AML-193 (cell line): Measurements from ENCODE around the gene SUGCT.
A peak's percentile ranks its signal among the peaks of the same experiment; 100 is the strongest.
"Not testable (repeated sequence)": the region's sequence is repeated elsewhere in the genome, so short reads cannot be mapped to it uniquely, and the experiment has no call there.

ENCODE experiments used
- DNase-seq, 2 experiments: peaks; one replicate each; lab custom pipeline; 2025; lab: John Stamatoyannopoulos, UW

The SUGCT gene

GRCh38 chr7:40572810-40573465 is 438.1 kb downstream of the SUGCT start:
- DNase-seq, result no peak

DNA sequence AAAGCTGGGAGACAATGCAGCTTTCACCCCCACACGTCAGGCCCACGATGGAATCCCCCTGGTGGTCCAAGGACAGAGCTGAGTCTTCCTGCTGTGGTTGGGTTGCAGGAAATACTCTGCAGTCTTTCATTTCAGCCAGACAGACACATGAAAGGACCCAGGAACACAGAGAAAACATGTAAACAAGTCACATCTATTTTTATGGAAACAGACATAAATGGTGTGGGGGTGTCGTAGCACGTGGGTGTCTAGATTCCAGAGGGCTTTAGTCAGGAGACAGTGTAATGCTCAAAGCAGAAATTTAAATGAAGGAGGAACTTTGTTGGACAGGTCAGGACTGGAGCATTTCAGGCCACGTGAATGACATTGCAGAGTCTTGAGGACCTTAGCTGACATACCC is 444.6 kb downstream of the SUGCT start:
- DNase-seq, result no peak

DNA sequence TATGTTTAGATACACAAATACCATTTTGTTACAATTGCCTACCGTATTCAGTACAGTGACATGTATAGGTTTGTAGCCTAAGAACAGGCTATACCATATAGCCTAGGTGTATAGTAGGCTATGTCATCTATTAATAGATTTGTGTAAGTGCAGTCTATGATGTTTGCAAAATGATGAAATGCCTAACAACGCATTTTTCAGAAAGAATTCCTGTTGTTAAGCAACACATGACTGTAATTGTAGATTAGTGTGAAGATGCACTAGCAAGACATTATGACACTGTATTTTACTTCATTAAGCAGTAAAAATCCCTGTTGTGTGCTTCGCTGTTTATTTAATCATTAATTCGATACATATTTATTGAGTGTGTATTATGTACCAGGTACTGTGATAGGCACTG is 446.0 kb downstream of the SUGCT start:
- no peak for DNase-seq

DNA sequence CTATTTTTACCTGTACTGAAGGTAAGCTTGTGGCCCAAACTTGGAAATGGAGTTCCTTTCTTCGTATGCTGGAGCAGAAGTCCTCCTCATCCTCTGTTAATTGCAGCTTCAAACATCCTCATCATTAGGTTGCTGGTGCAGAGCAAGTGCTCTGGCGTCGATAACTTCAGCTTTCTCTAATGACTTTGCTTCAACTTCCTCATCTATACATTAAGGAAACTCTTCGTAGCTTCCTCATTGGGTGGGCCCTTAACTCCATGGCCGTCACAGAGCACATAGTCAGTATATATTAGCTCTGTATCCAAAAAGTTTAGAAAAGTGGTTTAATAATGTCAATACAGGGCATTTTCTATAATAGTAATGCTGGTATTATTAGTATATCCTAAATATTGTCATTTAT is 447.7 kb downstream of the SUGCT start:
- DNase-seq, result no peak

GRCh38 chr7:40583667-40584444 is 449.1 kb downstream of the SUGCT start:
- no peak for DNase-seq

GRCh38 chr7:40584667-40585433 is 450.0 kb downstream of the SUGCT start:
- no peak for DNase-seq

- DNase-seq, result peak; percentile 15 to 22
These were observed 451.4 kb downstream of the SUGCT start for GRCh38 chr7:40586197-40586596.

DNA sequence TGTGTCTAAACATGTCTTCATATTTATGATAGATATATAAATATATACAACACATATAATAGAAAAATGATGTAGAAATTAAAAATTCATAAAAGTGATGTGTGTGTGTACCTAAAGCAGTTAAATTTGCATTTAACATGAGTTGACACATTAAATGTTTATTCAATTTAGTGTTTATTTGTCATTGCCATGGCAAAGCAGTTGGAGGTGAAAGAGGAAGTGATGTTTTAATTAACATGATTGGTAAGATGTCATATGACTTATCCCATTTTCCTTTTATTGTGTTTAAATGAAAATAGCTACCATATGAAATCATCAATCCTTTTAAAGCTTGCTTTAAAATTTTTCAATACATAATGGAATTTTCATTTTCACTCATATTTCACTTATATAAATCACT is 452.6 kb downstream of the SUGCT start:
- DNase-seq, result peak in 1 of 2 experiments; percentile 7

DNA sequence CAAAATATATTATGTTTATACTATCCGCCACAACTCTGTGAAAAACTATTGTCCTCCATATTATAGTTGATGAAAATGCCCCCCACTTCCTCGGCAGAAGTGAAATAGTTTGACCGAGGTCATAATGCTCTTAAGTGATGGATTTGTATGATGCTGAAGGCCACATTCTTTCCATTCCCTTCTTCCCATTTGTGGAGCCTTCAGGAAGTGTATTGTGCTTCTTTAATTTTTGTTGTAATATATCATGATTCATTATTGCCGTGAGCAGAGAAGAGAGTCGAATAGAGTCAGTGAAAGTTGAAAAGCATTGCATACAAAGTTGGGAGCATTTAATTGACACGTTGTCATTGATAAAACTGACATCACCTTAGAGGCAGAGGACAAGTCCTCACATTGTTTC is 460.3 kb downstream of the SUGCT start:
- DNase-seq, result no peak

GRCh38 chr7:40595832-40596231 is 461.0 kb downstream of the SUGCT start:
- no peak for DNase-seq

- no peak for DNase-seq
These were observed 462.7 kb downstream of the SUGCT start for GRCh38 chr7:40597517-40597916.

GRCh38 chr7:40598915-40599314 is 464.1 kb downstream of the SUGCT start:
- DNase-seq, result no peak

DNA sequence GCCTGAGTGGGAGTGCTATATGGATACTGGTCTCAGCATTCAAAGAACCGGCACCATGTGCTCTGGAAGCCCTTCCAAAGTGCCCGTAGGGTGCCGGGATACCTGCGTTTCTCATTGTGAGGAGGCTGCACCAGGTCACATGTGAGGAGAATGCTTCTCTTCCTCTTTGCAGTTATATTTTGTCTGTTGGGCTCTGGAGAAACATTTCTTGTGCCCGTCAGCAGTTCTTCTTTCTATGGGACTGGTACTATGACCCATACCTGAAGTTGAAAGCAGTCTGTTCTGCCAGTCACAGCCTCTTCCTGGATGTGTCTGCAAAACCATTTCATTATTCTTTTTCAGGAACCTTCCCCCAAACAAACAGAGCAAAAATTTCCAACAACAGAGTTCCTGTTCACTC is 465.0 kb downstream of the SUGCT start:
- no peak for DNase-seq

DNA sequence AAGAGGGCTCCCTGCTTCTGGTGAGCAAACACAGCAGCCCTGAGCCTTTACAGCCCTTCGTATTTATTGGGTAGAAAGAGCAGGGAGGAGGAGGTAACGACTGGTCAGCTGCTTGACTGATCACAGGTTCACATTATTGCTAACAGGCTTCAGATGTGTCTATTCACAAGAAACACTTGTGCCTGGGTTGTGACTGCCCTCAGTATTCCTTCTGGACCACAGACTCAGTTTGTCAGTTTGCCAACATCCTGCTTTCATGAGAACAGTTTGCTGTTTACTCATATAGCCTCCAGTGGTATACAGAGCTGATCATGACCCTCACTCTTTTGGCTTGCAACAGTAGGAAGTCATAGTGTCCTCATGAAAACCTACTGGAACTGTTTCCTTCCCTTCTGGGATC is 467.5 kb downstream of the SUGCT start:
- DNase-seq, result not testable (repeated sequence)

- DNase-seq, result peak; percentile 25 to 40
These were observed 470.0 kb downstream of the SUGCT start for GRCh38 chr7:40604601-40605438.

DNA sequence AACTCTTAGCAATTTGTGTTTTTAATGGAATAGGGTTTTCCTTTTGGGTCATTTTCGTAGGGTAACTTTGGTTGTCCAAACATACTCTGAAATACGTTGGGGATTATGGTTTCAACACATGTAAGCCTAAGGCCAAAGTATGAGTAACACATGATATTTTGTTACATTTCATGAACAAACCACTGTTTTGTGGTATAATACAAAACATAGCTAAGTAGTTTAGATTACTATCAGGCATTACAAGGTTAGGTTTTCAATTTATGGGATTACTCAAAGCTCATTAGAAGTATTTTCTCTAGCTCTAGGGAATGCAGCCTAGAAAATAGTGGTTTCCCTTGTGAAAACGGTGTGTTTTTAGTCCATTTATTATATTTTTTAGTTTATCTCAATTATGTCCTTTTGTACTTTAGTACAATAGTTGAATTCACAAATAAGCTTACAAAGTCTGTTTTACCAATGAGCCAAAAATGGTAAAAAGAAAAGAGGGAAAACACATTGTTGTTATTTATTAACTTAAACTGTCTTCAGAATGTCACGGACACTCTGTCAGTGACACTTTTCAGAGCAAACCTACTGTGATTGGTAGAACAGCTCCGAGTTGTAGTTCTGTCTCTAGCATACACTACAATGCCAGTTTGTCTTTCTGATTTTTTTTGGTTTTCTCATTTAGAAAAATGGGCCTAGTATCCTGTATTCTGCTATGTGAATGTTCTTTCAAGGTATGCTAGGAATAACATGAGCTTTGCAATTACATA is 473.7 kb downstream of the SUGCT start:
- DNase-seq, result no peak

DNA sequence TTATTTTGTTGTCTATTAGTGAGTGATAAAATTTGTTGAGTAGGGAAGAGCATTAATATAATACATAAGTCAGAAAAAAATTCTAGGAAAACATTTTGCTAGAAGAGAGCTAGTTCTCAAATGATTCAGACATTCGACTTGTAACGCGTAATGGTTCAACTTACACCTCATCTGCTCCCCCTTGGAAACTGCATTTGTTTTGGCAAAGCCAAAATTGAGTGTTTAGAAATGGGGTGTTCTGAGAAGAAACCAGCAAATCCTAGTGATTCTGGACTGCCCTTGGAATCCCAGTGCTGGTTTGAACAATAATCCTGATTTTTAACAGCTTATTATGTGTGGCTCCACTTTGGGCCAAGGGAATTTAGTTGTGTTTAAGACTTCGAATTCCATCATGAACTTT is 475.7 kb downstream of the SUGCT start:
- no peak for DNase-seq

- no peak for DNase-seq
These were observed 476.5 kb downstream of the SUGCT start for GRCh38 chr7:40611095-40611871.

DNA sequence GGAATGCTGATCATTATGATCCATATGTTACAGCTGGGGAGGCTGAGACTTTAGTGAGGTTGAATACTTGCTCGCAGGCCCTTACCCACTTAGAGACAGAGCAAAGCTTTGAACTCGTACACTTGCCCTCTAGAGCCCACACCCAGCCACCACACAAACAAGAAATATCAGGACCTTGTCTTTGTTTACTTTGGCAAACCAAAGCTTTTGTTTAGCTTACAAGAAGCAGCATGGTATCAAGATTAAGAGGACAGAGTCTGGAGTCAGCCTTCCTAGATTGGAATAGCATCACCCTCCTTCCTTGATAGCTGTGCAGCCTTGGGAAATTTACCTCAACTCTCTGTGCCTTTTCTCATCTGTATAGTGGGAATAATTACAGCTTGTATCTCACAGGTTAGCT is 477.5 kb downstream of the SUGCT start:
- no peak for DNase-seq

- DNase-seq, result no peak
These were observed 484.8 kb downstream of the SUGCT start for GRCh38 chr7:40619647-40620046.
